GM21390 (cell line): ENCODE data around the gene AGAP2.

Source experiments
- ATAC-seq: cut with Tn5 transposase; IDR thresholded peaks from one replicate; pipeline ENCODE4 v1.9.1; 2021; ENCODE audit not compliant: unreplicated experiment

Gene AGAP2

DNA sequence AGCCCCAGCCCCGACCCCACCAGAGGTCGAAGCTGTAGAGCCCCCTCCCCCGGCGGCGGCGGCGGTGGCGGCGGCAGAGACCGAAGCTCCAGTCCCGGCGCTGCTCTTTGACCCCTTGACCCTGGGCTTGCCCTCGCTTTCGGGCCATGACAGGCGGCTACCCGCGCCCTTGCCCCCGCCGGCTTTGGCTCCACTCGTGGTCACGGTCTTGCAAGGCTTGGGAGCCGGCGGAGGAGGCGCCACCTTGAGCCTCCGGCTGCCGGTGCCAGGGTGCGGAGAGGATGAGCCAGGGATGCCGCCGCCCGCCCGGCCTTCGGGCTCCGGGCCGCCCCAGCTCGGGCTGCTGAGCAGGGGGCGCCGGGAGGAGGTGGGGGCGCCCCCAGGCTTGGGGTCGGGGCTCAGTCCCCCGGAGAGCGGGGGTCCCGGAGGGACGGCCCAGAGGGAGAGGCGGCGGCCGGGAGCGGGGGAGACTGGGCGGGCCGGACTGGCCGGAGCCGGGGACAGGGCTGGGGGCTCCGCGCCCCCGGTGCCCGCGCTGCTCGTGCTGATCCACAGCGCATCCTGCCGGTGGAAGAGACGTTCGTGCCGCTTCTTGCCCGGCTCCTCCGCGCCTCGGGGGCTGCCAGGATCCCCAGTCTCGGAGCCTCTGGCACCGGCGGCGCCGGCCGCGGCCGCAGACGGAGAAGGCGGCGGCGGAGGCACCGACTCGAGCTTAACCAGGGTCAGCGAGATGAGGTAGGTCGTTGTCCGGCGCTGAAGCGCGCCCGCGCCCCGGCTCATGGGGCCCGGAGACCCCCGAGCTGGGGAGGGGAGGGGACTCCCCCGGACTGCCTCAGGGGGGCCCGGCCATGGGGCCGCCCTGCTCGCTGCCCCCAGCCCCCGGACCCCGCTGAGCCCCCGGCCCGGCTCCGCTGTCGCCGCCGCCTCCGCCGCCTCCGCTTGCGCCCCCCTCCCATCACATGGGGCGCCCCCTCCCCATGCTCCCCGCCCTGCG lies 778 bp downstream of the AGAP2 start:
- no peak for ATAC-seq

- no peak for ATAC-seq
Measured at GRCh38 chr12:57736741-57737466, 1.6 kb downstream of the AGAP2 start.

DNA sequence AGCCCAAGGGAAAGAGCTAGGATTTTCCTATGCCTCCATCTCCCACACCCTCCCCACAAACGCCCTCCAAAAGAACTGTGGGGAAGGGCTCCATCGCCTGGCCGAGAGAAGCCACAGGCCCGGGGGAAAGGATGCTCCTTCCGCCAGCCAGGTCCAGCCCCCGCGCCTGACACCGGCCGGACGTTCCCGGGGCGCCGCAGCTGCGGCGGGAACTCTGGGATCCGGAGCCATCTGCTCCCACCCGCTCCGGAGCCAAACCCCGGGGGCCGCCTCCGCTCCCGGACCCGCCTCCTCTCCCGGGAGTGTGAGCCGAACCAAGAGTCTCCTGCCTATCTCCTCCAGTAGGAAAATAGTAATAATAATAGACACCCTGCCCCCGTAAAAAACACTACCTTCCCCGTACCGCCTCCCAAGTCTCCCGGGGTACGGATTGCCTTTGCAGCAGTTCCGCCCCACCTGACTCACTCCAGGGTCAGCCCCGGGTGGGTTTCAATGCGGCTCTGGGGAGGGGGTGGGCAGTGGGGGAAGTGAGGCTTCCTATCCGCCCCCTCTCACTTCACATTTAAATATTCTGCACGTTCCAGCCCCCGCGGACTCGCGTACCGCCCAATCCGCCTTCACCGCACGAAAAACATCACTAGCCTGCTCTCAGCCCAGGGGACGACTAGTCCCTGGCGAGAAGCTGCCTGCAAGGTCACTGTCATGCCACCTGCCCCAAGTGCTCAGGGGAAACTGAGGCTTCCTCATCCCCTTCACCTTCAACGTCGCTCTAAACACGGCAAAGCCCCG lies 2.4 kb downstream of the AGAP2 start:
- ATAC-seq = no peak

- ATAC-seq = no peak
Measured at GRCh38 chr12:57735198-57735855, 3.2 kb downstream of the AGAP2 start.

GRCh38 chr12:57734591-57734990 lies 4.0 kb downstream of the AGAP2 start:
- no peak for ATAC-seq

DNA sequence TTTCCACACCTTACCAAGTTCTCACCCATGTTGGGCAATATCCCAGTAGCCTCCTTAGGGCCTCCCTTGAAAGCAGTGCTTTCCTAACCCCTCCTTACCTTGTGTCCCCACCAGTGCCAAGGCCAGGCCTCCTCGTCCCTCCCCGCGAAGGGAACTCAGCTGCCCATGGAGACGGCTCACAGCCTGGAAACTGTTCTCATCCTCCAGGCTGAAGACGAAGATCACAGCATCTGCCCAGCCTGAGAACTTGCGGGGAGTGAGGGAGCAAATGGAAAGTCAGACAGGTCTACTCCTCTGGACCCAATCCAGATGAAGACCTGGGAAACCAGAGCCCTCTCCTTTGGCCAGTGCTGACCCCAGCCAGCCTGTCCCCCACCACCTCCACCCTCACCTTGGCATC lies 4.6 kb downstream of the AGAP2 start:
- ATAC-seq = no peak

GRCh38 chr12:57732726-57733593 lies 5.6 kb downstream of the AGAP2 start:
- ATAC-seq = no peak

DNA sequence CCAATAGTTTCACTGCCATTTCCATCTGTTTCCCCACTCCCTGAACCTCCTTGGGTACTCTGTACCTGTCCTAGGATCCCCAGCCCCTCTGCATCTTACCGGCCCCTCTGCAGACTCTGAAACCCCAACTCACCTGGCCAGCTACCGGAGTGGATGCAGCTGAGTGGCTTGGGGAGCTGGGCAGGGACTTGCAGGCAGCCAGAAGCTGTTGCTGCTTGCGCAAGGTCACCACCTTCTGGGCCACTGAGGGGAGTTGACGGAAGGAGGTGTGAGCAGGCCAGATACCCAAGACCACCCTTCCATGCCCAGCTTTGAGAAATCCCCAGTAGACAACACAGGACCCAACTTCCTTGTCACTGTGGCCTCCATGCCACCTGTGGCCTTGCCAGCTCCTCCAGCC lies 6.3 kb downstream of the AGAP2 start:
- no peak for ATAC-seq

DNA sequence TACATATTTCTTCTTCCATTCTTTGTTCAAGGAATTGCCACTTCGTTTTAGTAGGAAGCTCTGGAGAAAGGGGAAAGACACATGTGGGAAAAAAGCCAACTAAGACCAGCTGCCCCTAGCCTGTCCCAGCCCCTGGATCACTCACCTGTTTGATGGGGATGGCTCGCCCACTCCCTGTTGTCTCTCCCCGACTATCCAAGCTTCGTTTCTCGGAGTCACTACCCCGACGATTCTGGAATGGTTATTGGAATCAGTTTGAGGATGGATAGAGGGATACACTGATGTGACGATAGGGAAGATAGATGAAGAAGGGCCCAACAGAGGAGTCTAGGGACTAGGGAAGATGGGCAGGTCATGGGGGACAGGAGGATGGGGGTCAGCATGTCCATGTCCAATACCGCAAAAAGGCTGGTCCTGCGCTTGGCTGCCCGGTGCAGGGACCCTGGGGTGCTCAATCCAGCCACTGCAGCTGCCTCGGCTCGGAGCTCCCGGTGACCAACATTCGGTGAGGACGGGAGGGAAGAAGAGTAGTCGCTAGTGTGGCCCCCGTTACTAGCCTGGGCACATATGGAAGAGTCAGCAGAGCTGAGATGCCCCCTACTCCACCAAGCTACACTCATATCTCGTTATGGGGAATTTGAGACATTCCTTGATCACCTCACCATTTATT lies 7.0 kb downstream of the AGAP2 start:
- ATAC-seq = no peak

DNA sequence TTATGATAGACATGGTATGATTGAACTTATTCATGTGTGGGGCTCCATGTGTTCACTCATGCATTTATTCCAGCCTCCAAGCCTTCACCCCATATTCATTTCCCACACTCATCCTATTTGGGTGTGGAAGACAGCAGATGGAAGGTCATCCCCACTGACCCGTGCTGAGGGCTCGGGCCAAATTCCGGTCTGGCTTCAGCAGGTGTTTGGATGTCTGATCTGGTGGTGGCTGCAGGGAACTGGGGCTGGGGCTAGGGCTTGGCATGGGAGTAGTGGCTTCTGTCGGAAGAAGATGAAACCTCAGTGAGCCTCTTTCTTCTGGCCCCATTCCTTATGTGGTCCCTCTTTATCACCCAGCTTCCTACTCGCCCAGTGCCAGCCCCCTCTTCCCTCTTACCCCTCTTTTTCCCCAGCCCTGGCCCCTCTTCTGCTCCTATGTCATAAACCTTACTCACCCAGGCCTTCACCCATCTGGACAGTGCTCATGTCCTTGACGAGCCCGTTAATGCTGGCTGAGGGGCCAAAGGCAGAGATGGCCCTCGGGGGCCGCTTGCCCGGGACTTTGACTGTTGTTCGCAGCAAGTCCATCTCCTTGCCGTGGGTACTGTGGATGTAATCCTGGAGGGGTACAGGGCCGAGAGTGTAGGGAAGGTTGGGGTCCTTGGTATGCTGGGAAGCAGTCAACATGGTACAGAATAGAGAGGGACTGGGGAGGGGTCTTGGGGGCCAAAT lies 8.0 kb downstream of the AGAP2 start:
- ATAC-seq = no peak

DNA sequence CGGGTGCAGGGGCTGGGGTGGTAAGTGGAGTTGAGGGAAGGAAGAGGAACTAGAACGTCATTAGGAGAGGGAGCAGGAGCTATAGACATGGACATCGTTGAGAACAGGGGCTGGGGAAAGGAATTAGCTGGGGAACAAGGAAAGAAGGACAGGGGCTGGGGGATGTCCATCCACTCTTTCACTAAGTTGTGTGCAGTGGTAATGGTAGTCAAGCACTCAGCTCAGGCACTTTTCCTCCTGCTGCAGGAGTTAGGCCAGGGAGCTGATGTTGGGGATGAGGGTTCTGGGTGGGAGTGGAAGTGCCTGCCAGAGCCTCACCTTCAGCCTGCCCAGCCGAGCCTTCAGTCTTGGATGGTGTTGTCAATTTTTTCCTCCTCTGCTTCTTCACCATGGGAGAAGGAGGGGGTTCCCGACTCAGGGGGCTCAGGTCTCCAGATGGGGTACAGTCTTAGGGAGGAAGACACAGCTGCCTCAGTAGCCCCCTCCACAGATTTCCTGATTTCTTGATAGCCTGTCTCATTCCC lies 9.2 kb downstream of the AGAP2 start:
- ATAC-seq = no peak

DNA sequence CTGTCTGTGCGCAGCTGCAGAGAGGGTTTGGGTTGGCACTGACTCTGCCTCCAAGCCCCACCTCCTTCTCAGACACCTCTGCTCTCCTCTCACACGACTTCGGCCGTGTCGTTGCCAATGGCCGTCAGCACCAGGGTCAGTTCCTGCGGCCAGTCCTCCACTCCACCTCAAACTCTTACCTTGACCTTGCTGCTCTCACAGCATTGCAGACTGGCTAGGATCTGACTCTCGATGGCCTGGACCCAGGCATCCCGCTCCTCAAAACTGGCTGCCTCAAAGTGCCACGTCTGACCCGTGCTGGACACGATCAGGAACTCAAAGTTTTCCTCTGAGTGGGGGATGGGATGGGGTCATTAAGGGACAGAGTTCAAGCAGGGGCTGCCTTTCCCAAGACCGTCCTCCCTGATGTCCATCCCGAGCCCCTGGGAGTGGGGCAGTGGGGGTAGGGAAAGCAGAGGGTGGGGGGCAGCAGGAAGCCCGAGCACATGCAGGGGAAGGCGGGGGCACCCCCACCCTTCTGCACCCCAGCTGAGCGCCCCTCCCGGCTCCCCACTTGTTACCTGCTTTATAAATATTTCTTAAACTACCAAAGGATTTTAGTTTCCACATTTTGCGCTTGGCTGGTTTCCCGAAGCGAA lies 10.7 kb downstream of the AGAP2 start:
- ATAC-seq = no peak

DNA sequence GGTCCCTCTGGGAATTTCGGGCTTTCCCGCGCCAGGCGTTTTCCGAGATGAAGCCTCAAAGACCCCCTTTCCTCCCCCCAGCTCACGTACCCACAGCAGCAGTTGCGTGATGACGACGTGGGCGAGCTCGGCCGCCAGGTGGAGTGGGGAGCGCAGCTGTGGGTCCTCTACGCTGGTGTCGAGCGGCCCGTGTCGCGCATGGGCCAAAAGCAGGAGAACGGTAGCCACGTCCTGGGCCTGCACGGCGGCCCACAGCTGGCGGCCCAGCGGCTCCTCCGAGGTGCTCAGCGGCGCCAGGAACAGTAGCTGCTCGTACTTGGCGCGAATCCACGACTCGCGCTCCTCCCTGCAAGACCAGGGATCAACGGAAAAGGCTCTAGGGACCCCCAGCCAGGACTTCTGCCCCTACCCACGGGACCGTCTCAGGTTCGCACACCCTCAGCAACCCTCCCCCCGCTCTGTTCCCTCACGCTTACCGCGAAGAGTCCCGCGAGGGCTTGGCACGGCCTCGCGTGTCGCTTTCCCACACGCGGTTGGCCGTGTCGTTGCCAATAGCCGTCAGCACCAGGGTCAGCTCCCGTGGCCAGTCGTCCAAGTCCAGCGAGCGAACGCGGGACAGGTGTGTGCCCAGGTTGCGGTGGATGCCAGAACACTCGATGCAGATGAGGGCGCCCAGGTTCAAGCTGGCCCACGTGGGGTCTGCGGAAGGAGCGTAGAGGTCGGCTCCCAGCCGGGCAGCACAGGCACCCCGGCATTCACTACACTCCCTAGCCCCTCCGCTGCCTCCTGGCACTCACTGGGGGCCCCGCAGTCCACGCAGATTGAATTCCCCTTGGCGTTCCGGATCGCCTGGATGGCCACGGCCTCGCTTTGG lies 11.4 kb downstream of the AGAP2 start:
- no peak for ATAC-seq

- ATAC-seq = no peak
Measured at GRCh38 chr12:57726151-57726883, 12.2 kb downstream of the AGAP2 start.

DNA sequence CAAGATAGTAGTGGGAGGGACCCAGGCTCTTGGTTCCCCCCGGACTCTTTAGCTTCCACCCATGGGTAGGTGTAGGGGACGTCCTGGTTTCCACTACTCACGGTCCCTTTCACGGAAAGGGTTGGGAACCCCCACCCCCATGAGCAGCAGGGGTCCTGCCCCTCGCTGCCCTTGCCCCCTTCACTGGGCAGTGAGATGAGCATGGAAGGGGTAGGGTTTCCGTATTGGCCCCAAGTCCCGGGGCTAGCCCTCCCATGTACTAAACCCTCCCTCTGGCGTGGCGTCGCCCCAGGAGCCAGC lies 12.7 kb downstream of the AGAP2 start:
- ATAC-seq = no peak

- no peak for ATAC-seq
Measured at GRCh38 chr12:57724936-57725740, 13.4 kb downstream of the AGAP2 start.
